Ovary (tissue), 3 donors: ENCODE measurements around the gene KDM4C.

Experiments used
- EP300 ChIP-seq: sonication (generic); formaldehyde crosslinking; IDR thresholded peaks from one replicate; pipeline ENCODE4 v1.6.1; 2017; ENCODE audit warnings: antibody characterized with exemption
- TF ChIP-seq, protein P1 (sequence below), 3 donors: fragments of 450-650 bp in 2 of 3; fragments of 200-600 bp in 1 of 3; IDR thresholded peaks; one replicate each; pipeline versions ENCODE4 v1.5.1 to v1.8.0; 2016 to 2022; ENCODE audit warnings: antibody characterized with exemption in 3 of 3, mild to moderate bottlenecking in 1 of 3
- donor health status: DM: no; HTN: no; CAD: no.

- TF ChIP-seq EP300 = no peak
- TF ChIP-seq, protein P1, sequence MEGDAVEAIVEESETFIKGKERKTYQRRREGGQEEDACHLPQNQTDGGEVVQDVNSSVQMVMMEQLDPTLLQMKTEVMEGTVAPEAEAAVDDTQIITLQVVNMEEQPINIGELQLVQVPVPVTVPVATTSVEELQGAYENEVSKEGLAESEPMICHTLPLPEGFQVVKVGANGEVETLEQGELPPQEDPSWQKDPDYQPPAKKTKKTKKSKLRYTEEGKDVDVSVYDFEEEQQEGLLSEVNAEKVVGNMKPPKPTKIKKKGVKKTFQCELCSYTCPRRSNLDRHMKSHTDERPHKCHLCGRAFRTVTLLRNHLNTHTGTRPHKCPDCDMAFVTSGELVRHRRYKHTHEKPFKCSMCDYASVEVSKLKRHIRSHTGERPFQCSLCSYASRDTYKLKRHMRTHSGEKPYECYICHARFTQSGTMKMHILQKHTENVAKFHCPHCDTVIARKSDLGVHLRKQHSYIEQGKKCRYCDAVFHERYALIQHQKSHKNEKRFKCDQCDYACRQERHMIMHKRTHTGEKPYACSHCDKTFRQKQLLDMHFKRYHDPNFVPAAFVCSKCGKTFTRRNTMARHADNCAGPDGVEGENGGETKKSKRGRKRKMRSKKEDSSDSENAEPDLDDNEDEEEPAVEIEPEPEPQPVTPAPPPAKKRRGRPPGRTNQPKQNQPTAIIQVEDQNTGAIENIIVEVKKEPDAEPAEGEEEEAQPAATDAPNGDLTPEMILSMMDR (IDR thresholded peaks at IDR 0.05) = no peak
These were observed 391.5 kb downstream of the KDM4C start for GRCh38 chr9:7149258-7149657.
